Karpas-422 (cell line): ENCODE results near the gene LRRC28. TPM values are rescaled to one million over a fixed set of nuclear protein-coding genes. Genes with fewer than 3 reads are reported as not detected.
"Not testable (repeated sequence)": the region's sequence is repeated elsewhere in the genome, so short reads cannot be mapped to it uniquely, and the experiment has no call there.

Source experiments
- DNase-seq: peaks from one replicate; pipeline ENCODE4 v3.0.0-alpha.2; 2015
- H2AFZ ChIP-seq: fragments of 200-600 bp; sonication (generic); 2 replicates; pipeline ENCODE4 v1.6.1; 2014; ENCODE audit warnings: antibody characterized with exemption, low read length, mixed read lengths
- H3K27ac ChIP-seq: fragments of 200-600 bp; sonication (generic); 2 replicates; pipeline ENCODE4 v1.5.1; 2014; ENCODE audit warnings: mild to moderate bottlenecking, low read length, moderate library complexity
- H3K27me3 ChIP-seq: fragments of 200-600 bp; sonication (generic); 2 replicates; pipeline ENCODE4 v1.6.1; 2014; ENCODE audit warnings: low read length, mixed read lengths
- H3K36me3 ChIP-seq: fragments of 200-600 bp; sonication (generic); 2 replicates; pipeline ENCODE4 v1.6.1; 2014; ENCODE audit warnings: low read length, mixed read lengths; ENCODE audit not compliant: insufficient read depth
- H3K4me1 ChIP-seq: fragments of 200-600 bp; sonication (generic); 2 replicates; pipeline ENCODE4 v1.6.1; 2014; ENCODE audit warnings: mild to moderate bottlenecking, low read length, mixed read lengths
- H3K4me2 ChIP-seq: fragments of 200-600 bp; sonication (generic); 2 replicates; pipeline ENCODE4 v1.6.1; 2014; ENCODE audit warnings: low read length, low read depth, mild to moderate bottlenecking; ENCODE audit not compliant: poor library complexity, severe bottlenecking
- H3K4me3 ChIP-seq: fragments of 200-600 bp; sonication (generic); 2 replicates; pipeline ENCODE4 v1.5.1; 2014; ENCODE audit warnings: mild to moderate bottlenecking, antibody characterized with exemption, low read length, mixed read lengths
- H3K79me2 ChIP-seq: fragments of 200-600 bp; sonication (generic); 2 replicates; pipeline ENCODE4 v1.6.1; 2014; ENCODE audit warnings: mild to moderate bottlenecking, low read length, mixed read lengths
- H3K9ac ChIP-seq: fragments of 200-600 bp; sonication (generic); 2 replicates; pipeline ENCODE4 v1.6.0; 2014; ENCODE audit warnings: low read length
- H3K9me2 ChIP-seq: fragments of 200-600 bp; sonication (generic), shearing (Covaris generic); replicated peaks from 2 replicates; pipeline ENCODE4 v1.6.0; 2014; ENCODE audit warnings: mild to moderate bottlenecking, low read length, moderate library complexity; ENCODE audit not compliant: insufficient read depth
- H3K9me3 ChIP-seq: fragments of 300-700, 200-600 bp; sonication (generic); 2 replicates; pipeline ENCODE4 v1.6.1; 2014; ENCODE audit warnings: low read length, mixed read lengths
- H4K20me1 ChIP-seq: fragments of 200-600 bp; sonication (generic); 2 replicates; pipeline ENCODE4 v1.6.1; 2014; ENCODE audit warnings: mild to moderate bottlenecking, antibody characterized with exemption, low read length, low read depth; ENCODE audit not compliant: insufficient read depth
- total RNA-seq: library from RNA; depleted of rRNA; stranded (reverse); fragments of >200 nt; shearing (Covaris generic); gene quantifications from 2 replicates; pipeline ENCODE4 v1.2.3, GENCODE V29; 2014; ENCODE audit warnings: low replicate concordance

LRRC28 gene
- total RNA-seq, 1 experiment from 2014 or later, result 88.0 TPM

GRCh38 chr15:99224372-99225214 lies 26.7 kb upstream of the LRRC28 start:
- no peak overlapping the region for H2AFZ ChIP-seq
- no peak for DNase-seq
- H4K20me1 ChIP-seq, result no peaks in the 10 kb centered on the region
- H3K4me1 ChIP-seq, result no peaks in the 10 kb centered on the region
- H3K4me3 ChIP-seq, result no peak overlapping the region
- no peaks in the 10 kb centered on the region for H3K79me2 ChIP-seq
- H3K27ac ChIP-seq, result no peak overlapping the region
- no peaks in the 10 kb centered on the region for H3K27me3 ChIP-seq
- H3K4me2 ChIP-seq, result no peak overlapping the region
- no peak overlapping the region for H3K9ac ChIP-seq
- no peaks in the 10 kb centered on the region for H3K9me2 ChIP-seq
- no peaks in the 10 kb centered on the region for H3K36me3 ChIP-seq
- no peaks in the 10 kb centered on the region for H3K9me3 ChIP-seq

DNA sequence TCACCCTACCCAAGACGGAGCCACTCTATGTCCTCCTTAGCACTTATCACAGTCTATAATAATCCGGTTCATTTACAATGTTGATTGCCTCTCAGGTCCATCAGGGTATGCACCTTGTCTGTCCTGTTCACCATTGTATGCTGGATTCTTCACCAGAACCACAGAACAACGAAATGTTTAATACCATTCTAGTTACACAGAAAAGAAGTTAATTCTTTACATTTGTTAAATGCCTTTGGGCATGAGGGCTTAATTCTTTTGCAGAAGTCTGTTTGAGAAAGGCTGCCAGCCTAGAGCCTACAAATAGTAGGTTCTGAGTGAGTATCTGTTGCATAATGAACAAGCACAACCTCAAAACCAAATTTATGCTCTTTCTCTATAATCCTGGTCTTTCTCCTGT lies 24.5 kb upstream of the LRRC28 start:
- Histone ChIP-seq H3K27me3 (no peaks in the 10 kb centered on the region), H3K9me2 (no peaks in the 10 kb centered on the region), H3K4me3 (no peak overlapping the region)

DNA sequence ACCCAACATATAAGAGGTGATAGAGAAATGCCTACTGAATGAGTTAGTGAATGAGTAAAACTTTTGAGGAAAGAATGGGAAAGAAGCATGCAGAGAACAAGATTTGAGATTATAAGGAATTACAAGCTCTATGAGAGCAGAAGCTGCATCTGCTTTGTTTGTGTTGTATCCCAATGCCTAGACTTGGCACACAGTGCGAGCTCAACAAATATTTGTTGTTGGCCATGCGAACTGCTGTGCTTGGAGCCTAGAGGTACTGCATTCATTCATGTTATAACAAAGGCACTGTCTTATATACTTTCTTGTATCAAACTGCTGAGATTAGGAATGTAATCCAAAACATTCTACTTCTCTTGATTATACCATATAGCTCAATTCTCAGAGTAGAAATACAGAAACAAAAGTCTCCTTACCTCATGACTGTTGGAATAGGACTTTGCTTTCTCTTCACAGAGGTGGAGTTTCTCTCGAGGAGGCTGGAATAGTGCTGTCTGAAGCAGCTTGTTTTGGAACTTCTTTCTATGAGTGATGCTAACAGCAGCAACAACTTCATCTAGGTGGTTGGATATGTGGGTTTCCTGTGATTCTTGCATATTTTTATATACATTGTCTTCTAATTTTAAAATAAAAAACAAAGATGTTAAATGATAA lies 23.0 kb upstream of the LRRC28 start:
- Histone ChIP-seq H3K9me3 (no peaks in the 10 kb centered on the region), H3K4me3 (no peak overlapping the region), H4K20me1 (no peaks in the 10 kb centered on the region), H3K36me3 (no peaks in the 10 kb centered on the region), H3K9ac (no peak overlapping the region), H3K4me2 (no peak overlapping the region), H2AFZ (no peak overlapping the region), H3K27me3 (no peaks in the 10 kb centered on the region), H3K9me2 (no peaks in the 10 kb centered on the region), H3K4me1 (no peaks in the 10 kb centered on the region), H3K79me2 (no peaks in the 10 kb centered on the region), H3K27ac (no peak overlapping the region)
- no peak for DNase-seq

More for the DNA sequence above, 24.5 kb upstream of the LRRC28 start:
- Histone ChIP-seq H3K9me3 (no peaks in the 10 kb centered on the region), H2AFZ (no peak overlapping the region), H3K27ac (no peak overlapping the region), H3K4me2 (no peak overlapping the region), H3K36me3 (no peaks in the 10 kb centered on the region), H4K20me1 (no peaks in the 10 kb centered on the region), H3K9ac (no peak overlapping the region), H3K4me1 (no peaks in the 10 kb centered on the region), H3K79me2 (no peaks in the 10 kb centered on the region)
- no peak for DNase-seq

- H2AFZ ChIP-seq, result no peak overlapping the region
- no peak overlapping the region for H3K27ac ChIP-seq
- H3K9me2 ChIP-seq, result no peaks in the 10 kb centered on the region
- no peaks in the 10 kb centered on the region for H3K36me3 ChIP-seq
- H3K79me2 ChIP-seq, result no peaks in the 10 kb centered on the region
- no peak overlapping the region for H3K4me2 ChIP-seq
- H3K4me1 ChIP-seq, result no peaks in the 10 kb centered on the region
- no peak for DNase-seq
- no peaks in the 10 kb centered on the region for H3K27me3 ChIP-seq
- no peak overlapping the region for H3K9ac ChIP-seq
- no peaks in the 10 kb centered on the region for H3K9me3 ChIP-seq
- no peak overlapping the region for H3K4me3 ChIP-seq
- no peaks in the 10 kb centered on the region for H4K20me1 ChIP-seq
Measured at GRCh38 chr15:99230867-99231266, 20.4 kb upstream of the LRRC28 start.

DNA sequence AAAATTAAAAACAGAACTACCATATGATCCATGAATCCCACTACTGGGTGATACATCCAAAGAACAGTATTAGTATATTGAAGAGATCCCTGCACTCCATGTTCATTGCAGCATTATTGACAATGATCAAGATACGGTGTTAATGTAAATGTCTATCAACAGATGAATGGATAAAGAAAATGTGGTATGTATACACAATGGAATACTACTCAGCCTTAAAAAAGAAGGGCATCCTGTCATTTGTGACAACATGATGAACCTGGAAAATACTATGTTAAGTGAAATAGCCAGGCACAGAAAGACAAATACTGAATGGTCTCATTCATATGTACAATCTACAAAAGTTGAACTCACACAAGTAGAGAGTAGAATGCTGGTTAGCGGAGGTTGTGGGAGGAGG lies 18.5 kb upstream of the LRRC28 start:
- H3K27ac ChIP-seq, result no peak overlapping the region
- no peak overlapping the region for H3K9ac ChIP-seq
- no peaks in the 10 kb centered on the region for H3K27me3 ChIP-seq
- H3K36me3 ChIP-seq, result no peaks in the 10 kb centered on the region
- H3K79me2 ChIP-seq, result no peaks in the 10 kb centered on the region
- no peaks in the 10 kb centered on the region for H4K20me1 ChIP-seq
- no peak for DNase-seq
- no peaks in the 10 kb centered on the region for H3K9me2 ChIP-seq
- H2AFZ ChIP-seq, result no peak overlapping the region
- no peak overlapping the region for H3K4me2 ChIP-seq
- H3K4me1 ChIP-seq, result no peaks in the 10 kb centered on the region
- H3K9me3 ChIP-seq, result no peaks in the 10 kb centered on the region
- H3K4me3 ChIP-seq, result no peak overlapping the region

DNA sequence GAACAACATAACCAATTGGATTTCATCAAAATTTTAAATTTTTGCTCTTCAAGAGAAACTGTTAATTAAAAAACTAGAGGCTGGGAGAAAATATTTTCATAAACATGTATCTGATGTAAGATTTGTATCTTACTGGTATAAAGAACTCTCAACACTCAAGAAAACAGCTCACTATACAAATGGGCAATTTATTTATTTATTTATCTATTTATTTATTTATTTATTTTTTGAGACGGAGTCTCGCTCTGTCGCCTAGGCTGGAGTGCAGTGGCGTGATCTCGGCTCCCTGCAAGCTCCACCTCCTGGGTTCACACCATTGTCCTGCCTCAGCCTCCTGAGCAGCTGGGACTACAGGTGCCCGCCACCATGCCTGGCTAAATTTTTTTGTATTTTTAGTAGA lies 17.1 kb upstream of the LRRC28 start:
- H2AFZ ChIP-seq, H3K9me3 ChIP-seq, H3K4me3 ChIP-seq, H3K27me3 ChIP-seq, H3K9me2 ChIP-seq, H3K4me1 ChIP-seq, DNase-seq, H3K36me3 ChIP-seq, H3K9ac ChIP-seq, H4K20me1 ChIP-seq, H3K79me2 ChIP-seq, H3K4me2 ChIP-seq, H3K27ac ChIP-seq: not testable (repeated sequence)

DNA sequence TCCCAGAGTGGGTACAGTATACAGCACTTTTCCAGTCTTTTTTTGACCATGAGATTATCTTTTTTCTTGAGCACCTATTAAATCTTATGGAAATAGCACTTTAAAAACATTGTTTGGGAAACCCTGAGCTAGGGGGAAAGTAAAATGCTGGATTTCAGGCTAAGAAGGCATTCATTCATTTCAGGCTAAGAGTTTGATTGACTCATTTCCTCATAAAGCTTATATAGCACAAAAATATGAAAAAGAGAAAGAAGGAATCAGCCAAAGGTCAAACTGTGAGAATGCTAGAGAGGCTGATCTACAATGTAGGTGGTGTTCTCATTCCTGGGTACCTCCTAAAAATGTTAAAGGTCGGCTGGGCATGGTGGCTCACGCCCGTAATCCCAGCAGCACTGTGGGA lies 12.4 kb upstream of the LRRC28 start:
- Histone ChIP-seq H3K4me2 (no peak overlapping the region), H3K36me3 (no peaks in the 10 kb centered on the region), H3K4me3 (no peak overlapping the region), H3K9me3 (no peaks in the 10 kb centered on the region), H3K27ac (no peak overlapping the region), H3K27me3 (no peaks in the 10 kb centered on the region), H3K9ac (no peak overlapping the region), H3K9me2 (no peaks in the 10 kb centered on the region), H4K20me1 (no peaks in the 10 kb centered on the region), H2AFZ (no peak overlapping the region), H3K79me2 (no peaks in the 10 kb centered on the region; the same call in 1 of the 2 replicates), H3K4me1 (peaks cover 7% of the 10 kb centered on the region)
- no peak for DNase-seq

DNA sequence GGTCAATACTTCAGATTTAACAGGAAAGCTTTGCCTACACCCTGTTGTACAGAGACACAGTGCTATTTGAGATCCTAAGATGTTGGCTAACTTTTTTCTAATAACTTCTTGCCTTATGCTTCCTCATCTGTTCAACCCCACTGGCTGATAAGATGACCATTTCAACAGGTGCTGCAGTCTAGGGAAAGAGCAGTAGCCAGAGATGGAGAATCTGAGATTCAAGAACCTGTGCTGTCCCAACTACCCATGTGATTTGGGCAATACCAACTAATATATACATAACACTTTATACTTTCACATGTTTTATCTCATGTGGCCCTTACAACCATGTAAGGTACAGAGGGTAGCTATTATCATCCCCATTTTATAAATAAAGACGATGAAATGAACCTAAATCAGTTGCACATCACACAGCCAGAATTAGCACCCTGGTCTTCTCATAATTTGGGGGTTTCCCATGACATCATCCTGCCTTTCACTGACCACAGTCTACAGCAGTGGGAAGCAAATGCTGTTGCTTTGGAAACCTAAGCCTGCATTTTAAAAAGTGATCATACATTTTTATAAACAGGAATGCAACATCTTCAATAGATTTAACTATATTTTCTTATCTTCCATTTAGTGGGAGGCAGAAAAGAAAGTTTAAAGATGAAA lies 11.6 kb upstream of the LRRC28 start:
- H3K4me3 ChIP-seq, result no peak overlapping the region
- no peaks in the 10 kb centered on the region for H4K20me1 ChIP-seq
- H3K36me3 ChIP-seq, result no peaks in the 10 kb centered on the region
- H3K4me2 ChIP-seq, result no peak overlapping the region
- no peak overlapping the region for H2AFZ ChIP-seq
- no peaks in the 10 kb centered on the region; the same call in 1 of the 2 replicates for H3K79me2 ChIP-seq
- no peak overlapping the region for H3K27ac ChIP-seq
- no peak for DNase-seq
- H3K9ac ChIP-seq, result no peak overlapping the region
- no peaks in the 10 kb centered on the region for H3K9me3 ChIP-seq
- no peaks in the 10 kb centered on the region for H3K27me3 ChIP-seq
- H3K4me1 ChIP-seq, result peaks cover 7% of the 10 kb centered on the region
- H3K9me2 ChIP-seq, result no peaks in the 10 kb centered on the region
